Adrenal gland (tissue), 12 donors: ENCODE measurements around the gene TNS3. TPM values are rescaled to one million over a fixed set of nuclear protein-coding genes. Genes with fewer than 3 reads are reported as not detected.
A peak's percentile ranks its signal among the peaks of the same experiment; 100 is the strongest.

Source experiments
- DNase-seq, 7 donors: peaks; one replicate each; pipeline ENCODE4 v3.0.0-alpha.2; 2019 to 2020
- H3K27ac ChIP-seq, 5 donors: fragments of 200-600 bp; sonication (generic) in 4 of 5; 1 replicate in 3 of 5; 2 replicates in 2 of 5; pipeline versions ENCODE4 v1.5.1 to v1.8.0; 2016 to 2020; ENCODE audit warnings: mild to moderate bottlenecking in 1 of 5
- H3K27me3 ChIP-seq: fragments of 200-600 bp; 2 replicates; pipeline ENCODE4 v1.8.0; 2021
- H3K36me3 ChIP-seq, 2 donors: fragments of 200-600 bp; replicated peaks in 1 of 2; 1 replicate in 1 of 2; 2 replicates in 1 of 2; pipeline versions ENCODE4 v1.5.1 to v1.8.0; 2018 to 2022
- H3K4me1 ChIP-seq, 2 donors: fragments of 200-600 bp; replicated peaks in 1 of 2; 1 replicate in 1 of 2; 2 replicates in 1 of 2; pipeline versions ENCODE4 v1.5.1 to v1.8.0; 2018 to 2021
- H3K4me3 ChIP-seq, 4 donors: fragments of 200-600 bp; sonication (generic) in 3 of 4; one replicate each; pipeline ENCODE4 v1.5.1; 2016 to 2018
- H3K9me3 ChIP-seq, 3 donors: fragments of 200-600 bp; sonication (generic) in 1 of 3; replicated peaks in 1 of 3; 1 replicate in 2 of 3; 2 replicates in 1 of 3; pipeline versions ENCODE4 v1.5.1 to v1.8.0; 2016 to 2021
- POLR2A ChIP-seq, 2 donors: fragments of 450-650 bp; IDR thresholded peaks; one replicate each; pipeline ENCODE4 v1.6.1; 2017; ENCODE audit warnings: antibody characterized with exemption in 2 of 2, mild to moderate bottlenecking in 2 of 2, moderate library complexity in 1 of 2
- WGBS, 4 donors: extraction: QIAGEN DNeasy Blood & Tissue Kit in 2 of 4; methylation state at CpG; one replicate each; pipeline versions ENCODE4 v1.1.5 to v1.1.7; 2013 to 2017; 5-methylcytosine and 5-hydroxymethylcytosine counted together
- intact Hi-C, 2 donors: fragments of 100-400 bp; cut with DNase I; formaldehyde crosslinking; loops; one replicate each; pipeline versions ENCODE4 v1.14.1 to v1.15.0; 2022 to 2023
- polyA plus RNA-seq, 3 donors: library from polyadenylated mRNA; stranded (reverse); fragments of 200-250 nt in 2 of 3; fragments of 350-450 nt in 1 of 3; fragmentation: Illumina TruSeq in 1 of 3; extraction: RNeasy Lipid Tissue Mini Kit (QIAGEN cat#74804) in 1 of 3; gene quantifications; one replicate each; pipeline ENCODE4 v1.2.3, GENCODE V29; 2013 to 2014
- total RNA-seq, 9 donors: library from RNA; depleted of rRNA in 4 of 9; stranded (reverse); fragments of >200 nt in 4 of 9; fragments of 120-200 nt in 1 of 9; fragmentation: NEBNext Ultra II Directional in 1 of 9; extraction: Animal tissue kit (Norgen Biotek cat#: 25700) in 1 of 9; gene quantifications; one replicate each; pipeline versions ENCODE4 v1.1.0 to v1.2.4, GENCODE V29; 2013 to 2023
- TF ChIP-seq, protein P1 (sequence below), 6 experiments: fragments of 450-650 bp in 4 of 6; fragments of 200-600 bp in 2 of 6; sonication (generic) in 1 of 6; IDR thresholded peaks; 1 replicate in 5 of 6; 2 replicates in 1 of 6; pipeline versions ENCODE4 v1.5.1 to v1.8.0; 2016 to 2021; ENCODE audit warnings: antibody characterized with exemption in 6 of 6, mild to moderate bottlenecking in 2 of 6, moderate library complexity in 1 of 6
- donor health status: healthy with polysubstance abuse.
- donor health status: Bipolar disorder and iron deficiency.
- donor health status: DM: yes; HTN: yes; CAD: no.
- donor health status: DM: no; HTN: no; CAD: no.
- donor health status: DM: no; HTN: no; CAD: no.
- donor health status: DM: yes; HTN: yes; CAD: no.

TNS3 gene
- total and polyA plus RNA-seq, 12 donors = 21.0 to 188 (median 99.8) TPM

- 58 to 82% (median 71%) methylated on average over 9 to 10 of the region's 10 CpGs for WGBS, 4 donors
- DNase-seq = peak in 3 of 7 donors; percentile 9 to 50 (median 20)
- H3K27me3 ChIP-seq = no peaks in the 10 kb centered on the region
- no peak overlapping the region for H3K4me3 ChIP-seq
- no peaks in the 10 kb centered on the region for H3K4me1 ChIP-seq
- H3K9me3 ChIP-seq = no peaks in the 10 kb centered on the region
- TF ChIP-seq POLR2A (IDR thresholded peaks at IDR 0.05) = no peak
- TF ChIP-seq, protein P1, sequence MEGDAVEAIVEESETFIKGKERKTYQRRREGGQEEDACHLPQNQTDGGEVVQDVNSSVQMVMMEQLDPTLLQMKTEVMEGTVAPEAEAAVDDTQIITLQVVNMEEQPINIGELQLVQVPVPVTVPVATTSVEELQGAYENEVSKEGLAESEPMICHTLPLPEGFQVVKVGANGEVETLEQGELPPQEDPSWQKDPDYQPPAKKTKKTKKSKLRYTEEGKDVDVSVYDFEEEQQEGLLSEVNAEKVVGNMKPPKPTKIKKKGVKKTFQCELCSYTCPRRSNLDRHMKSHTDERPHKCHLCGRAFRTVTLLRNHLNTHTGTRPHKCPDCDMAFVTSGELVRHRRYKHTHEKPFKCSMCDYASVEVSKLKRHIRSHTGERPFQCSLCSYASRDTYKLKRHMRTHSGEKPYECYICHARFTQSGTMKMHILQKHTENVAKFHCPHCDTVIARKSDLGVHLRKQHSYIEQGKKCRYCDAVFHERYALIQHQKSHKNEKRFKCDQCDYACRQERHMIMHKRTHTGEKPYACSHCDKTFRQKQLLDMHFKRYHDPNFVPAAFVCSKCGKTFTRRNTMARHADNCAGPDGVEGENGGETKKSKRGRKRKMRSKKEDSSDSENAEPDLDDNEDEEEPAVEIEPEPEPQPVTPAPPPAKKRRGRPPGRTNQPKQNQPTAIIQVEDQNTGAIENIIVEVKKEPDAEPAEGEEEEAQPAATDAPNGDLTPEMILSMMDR (IDR thresholded peaks at IDR 0.05) = no peak
- H3K36me3 ChIP-seq = peaks cover 0 to 24% of the 10 kb centered on the region in 2 donors
- H3K27ac ChIP-seq = no peak overlapping the region
- intact Hi-C loops = no loop called here
Measured at GRCh38 chr7:47335557-47336471, 246.1 kb downstream of the TNS3 start.

DNA sequence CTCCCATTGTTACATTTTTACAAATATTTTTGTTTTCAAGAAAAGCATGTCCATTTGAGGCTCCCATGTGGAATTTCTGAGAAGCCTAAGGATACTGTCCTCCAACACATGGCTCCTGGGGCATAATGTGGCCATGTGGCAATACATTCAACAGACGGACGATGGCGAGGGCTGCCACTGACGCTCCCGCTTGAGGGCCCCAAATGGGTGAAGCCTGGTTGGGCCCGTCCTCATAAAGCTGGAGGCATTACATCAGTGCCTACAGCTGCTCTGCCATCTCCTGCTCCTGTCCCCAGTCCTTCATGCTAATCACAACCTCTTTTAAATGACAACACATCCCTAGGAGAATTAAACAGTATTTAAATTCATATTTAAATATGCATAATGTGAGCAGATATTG, 246.8 kb downstream of the TNS3 start:
- Histone ChIP-seq H3K4me1 (no peaks in the 10 kb centered on the region), H3K4me3 (no peak overlapping the region), H3K27ac (no peak overlapping the region), H3K27me3 (no peaks in the 10 kb centered on the region), H3K9me3 (no peaks in the 10 kb centered on the region), H3K36me3 (peaks cover 0 to 21% of the 10 kb centered on the region in 2 donors)
- intact Hi-C loops = no loop called here
- no peak for TF ChIP-seq POLR2A (IDR thresholded peaks at IDR 0.05)
- TF ChIP-seq, protein P1 (IDR thresholded peaks at IDR 0.05) = no peak
- peak in 3 of 7 donors; percentile 6 to 49 (median 10) for DNase-seq
- WGBS, 4 donors = 91 to 98% (median 97%) methylated on average over 6 of the region's 6 CpGs

GRCh38 chr7:47333959-47334358, 248.0 kb downstream of the TNS3 start:
- Histone ChIP-seq H3K27me3 (no peaks in the 10 kb centered on the region), H3K36me3 (peaks cover 0 to 30% of the 10 kb centered on the region in 2 donors), H3K9me3 (no peaks in the 10 kb centered on the region), H3K27ac (no peak overlapping the region), H3K4me3 (no peak overlapping the region), H3K4me1 (peaks cover 3 to 7% of the 10 kb centered on the region in 2 donors)
- DNase-seq = peak in 1 of 7 donors; percentile 9
- intact Hi-C loops = no loop called here
- 88 to 96% (median 91%) methylated on average over 2 of the region's 2 CpGs for WGBS, 4 donors
- TF ChIP-seq, protein P1 (IDR thresholded peaks at IDR 0.05) = no peak
- no peak for TF ChIP-seq POLR2A (IDR thresholded peaks at IDR 0.05)

DNA sequence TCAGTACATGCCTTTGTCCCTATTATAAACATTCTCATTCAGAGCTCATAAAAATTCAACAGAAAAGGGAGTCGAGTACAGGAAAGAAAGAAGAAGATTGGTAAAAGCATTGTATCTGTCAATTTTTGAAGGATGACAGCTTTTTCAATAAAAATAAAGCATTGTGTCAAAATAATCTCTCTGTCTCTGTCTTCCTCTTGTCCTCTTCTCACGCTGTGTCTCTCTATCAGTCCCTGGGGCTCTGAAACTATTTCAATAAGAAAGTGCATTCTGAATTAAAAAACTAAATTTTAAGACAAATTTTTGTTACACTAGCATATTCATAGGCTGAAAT, 248.4 kb downstream of the TNS3 start:
- Histone ChIP-seq H3K9me3 (no peaks in the 10 kb centered on the region), H3K4me3 (no peak overlapping the region), H3K27me3 (no peaks in the 10 kb centered on the region), H3K27ac (no peak overlapping the region), H3K36me3 (peaks cover 0 to 30% of the 10 kb centered on the region in 2 donors), H3K4me1 (peaks cover 7 to 10% of the 10 kb centered on the region in 2 donors)
- 71 to 83% (median 80%) methylated on average over 2 of the region's 2 CpGs for WGBS, 4 donors
- TF ChIP-seq, protein P1 (IDR thresholded peaks at IDR 0.05) = no peak
- no peak for TF ChIP-seq POLR2A (IDR thresholded peaks at IDR 0.05)
- DNase-seq = no peak
- intact Hi-C loops = no loop called here
